HFF-Myc (cell line): ENCODE data around the gene C16orf86.
A peak's percentile ranks its signal among the peaks of the same experiment; 100 is the strongest.

ENCODE experiments used
- DNase-seq: peaks from one replicate; pipeline ENCODE4 v3.0.0-alpha.2; 2011; ENCODE audit warnings: low read depth; ENCODE audit errors: extremely low read depth
- H3K4me3 ChIP-seq: replicated peaks from 2 replicates; pipeline ENCODE4 v1.5.1; 2011; ENCODE audit warnings: low read depth, mild to moderate bottlenecking, control low read depth, low read length
- CTCF ChIP-seq: IDR thresholded peaks from 2 replicates; pipeline ENCODE4 v1.5.1; 2012; ENCODE audit warnings: mild to moderate bottlenecking, low read depth, low read length, control low read depth; ENCODE audit errors: missing control alignments

C16orf86 gene

GRCh38 chr16:67666032-67666551 lies 522 bp upstream of the C16orf86 start:
- peak overlapping the region; percentile 51 for H3K4me3 ChIP-seq
- DNase-seq, result no peak
- TF ChIP-seq CTCF, result no peak

GRCh38 chr16:67667453-67667816 lies 821 bp downstream of the C16orf86 start:
- H3K4me3 ChIP-seq, result peak overlapping the region; percentile 51; the same call in 1 of the 2 replicates
- no peak for TF ChIP-seq CTCF
- no peak for DNase-seq

- no peak overlapping the region; the same call in 1 of the 2 replicates for H3K4me3 ChIP-seq
- TF ChIP-seq CTCF, result peak; percentile 89
- DNase-seq, result peak; percentile 87
Measured at GRCh38 chr16:67667817-67668494, 1.3 kb downstream of the C16orf86 start.

- TF ChIP-seq CTCF, result peak; percentile 27
- no peak for DNase-seq
- no peak overlapping the region for H3K4me3 ChIP-seq
Measured at GRCh38 chr16:67668495-67669157, 2.0 kb downstream of the C16orf86 start.

GRCh38 chr16:67669499-67670101 lies 3.0 kb downstream of the C16orf86 start:
- H3K4me3 ChIP-seq, result no peak overlapping the region
- no peak for DNase-seq
- no peak for TF ChIP-seq CTCF

GRCh38 chr16:67672306-67672705 lies 5.7 kb downstream of the C16orf86 start:
- no peak for DNase-seq
- TF ChIP-seq CTCF, result no peak
- H3K4me3 ChIP-seq, result no peak overlapping the region
